Prostate gland (tissue), 2 donors: ENCODE data around the gene ADAMTS2.

Experiments used
- POLR2A ChIP-seq: fragments of 450-650 bp; IDR thresholded peaks from one replicate; pipeline ENCODE4 v1.6.1; 2016; ENCODE audit warnings: antibody characterized with exemption, mild to moderate bottlenecking
- POLR2AphosphoS5 ChIP-seq: sonication (generic); formaldehyde crosslinking; IDR thresholded peaks from one replicate; pipeline ENCODE4 v1.6.1; 2017; ENCODE audit warnings: antibody characterized with exemption
- TF ChIP-seq, protein P1 (sequence below), 4 experiments: fragments of 200-600 bp in 2 of 4; fragments of 450-650 bp in 2 of 4; sonication (generic) in 2 of 4; IDR thresholded peaks; 1 replicate in 3 of 4; 2 replicates in 1 of 4; pipeline ENCODE4 v1.5.1; 2016 to 2019; ENCODE audit warnings: antibody characterized with exemption in 4 of 4, mild to moderate bottlenecking in 2 of 4, moderate library complexity in 2 of 4

DNA sequence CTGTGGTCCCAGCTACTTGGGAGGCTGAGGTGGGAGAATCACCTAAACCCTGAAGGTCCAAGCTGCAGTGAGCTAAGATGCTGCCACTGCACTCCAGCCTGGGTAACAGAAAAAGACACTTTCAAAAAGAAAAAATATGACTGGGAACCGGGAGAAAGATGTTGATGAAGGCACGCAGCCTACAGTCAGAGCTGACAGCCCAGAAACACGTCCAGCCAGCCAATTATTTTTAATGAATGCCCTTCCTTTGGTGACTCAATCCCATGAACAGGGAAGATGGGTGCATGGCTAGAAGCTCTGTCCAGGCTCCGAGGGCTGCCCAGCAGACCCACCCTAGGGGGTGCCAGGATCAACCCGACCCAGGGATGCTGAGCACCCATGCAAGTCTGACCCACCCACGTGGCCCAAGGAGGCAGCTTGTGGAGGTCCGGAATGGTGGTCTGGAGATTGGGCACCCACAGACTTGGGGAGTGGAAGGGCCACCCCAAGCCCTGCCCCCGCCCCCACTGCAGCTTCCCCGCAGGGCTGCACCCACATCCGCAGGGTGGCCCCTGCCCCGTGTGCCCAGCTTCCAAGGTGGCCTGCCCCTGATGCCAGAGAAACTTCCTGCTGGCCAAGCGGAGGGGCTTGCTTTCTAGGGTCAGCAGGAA is 51.0 kb downstream of the ADAMTS2 start:
- TF ChIP-seq, protein P1, sequence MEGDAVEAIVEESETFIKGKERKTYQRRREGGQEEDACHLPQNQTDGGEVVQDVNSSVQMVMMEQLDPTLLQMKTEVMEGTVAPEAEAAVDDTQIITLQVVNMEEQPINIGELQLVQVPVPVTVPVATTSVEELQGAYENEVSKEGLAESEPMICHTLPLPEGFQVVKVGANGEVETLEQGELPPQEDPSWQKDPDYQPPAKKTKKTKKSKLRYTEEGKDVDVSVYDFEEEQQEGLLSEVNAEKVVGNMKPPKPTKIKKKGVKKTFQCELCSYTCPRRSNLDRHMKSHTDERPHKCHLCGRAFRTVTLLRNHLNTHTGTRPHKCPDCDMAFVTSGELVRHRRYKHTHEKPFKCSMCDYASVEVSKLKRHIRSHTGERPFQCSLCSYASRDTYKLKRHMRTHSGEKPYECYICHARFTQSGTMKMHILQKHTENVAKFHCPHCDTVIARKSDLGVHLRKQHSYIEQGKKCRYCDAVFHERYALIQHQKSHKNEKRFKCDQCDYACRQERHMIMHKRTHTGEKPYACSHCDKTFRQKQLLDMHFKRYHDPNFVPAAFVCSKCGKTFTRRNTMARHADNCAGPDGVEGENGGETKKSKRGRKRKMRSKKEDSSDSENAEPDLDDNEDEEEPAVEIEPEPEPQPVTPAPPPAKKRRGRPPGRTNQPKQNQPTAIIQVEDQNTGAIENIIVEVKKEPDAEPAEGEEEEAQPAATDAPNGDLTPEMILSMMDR (IDR thresholded peaks at IDR 0.05): no peak
- TF ChIP-seq POLR2AphosphoS5: no peak
- TF ChIP-seq POLR2A: no peak
